ENCODE results near the gene AK5.
"Not testable (repeated sequence)": the region's sequence is repeated elsewhere in the genome, so short reads cannot be mapped to it uniquely, and the experiment has no call there.

Gene AK5

DNA sequence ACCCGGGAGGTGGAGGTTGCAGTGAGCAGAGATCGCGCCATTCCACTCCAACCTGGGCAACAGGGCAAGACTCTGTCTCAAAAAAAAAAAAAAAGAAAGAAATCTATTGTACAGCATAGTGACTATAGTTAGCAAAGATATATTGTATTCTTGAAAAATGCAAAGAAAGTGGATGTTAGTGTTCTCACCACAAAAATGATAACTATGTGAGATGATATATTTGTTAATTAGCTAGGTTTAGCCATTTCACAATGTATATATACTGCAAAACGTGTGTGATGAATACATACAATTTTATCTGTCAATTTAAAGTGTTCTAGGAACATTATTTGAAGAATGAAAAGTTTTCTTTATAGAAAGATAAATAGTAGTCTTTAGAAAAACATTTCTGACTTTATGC lies 179.9 kb downstream of the AK5 start:
- DNase-seq, result no peak

DNA sequence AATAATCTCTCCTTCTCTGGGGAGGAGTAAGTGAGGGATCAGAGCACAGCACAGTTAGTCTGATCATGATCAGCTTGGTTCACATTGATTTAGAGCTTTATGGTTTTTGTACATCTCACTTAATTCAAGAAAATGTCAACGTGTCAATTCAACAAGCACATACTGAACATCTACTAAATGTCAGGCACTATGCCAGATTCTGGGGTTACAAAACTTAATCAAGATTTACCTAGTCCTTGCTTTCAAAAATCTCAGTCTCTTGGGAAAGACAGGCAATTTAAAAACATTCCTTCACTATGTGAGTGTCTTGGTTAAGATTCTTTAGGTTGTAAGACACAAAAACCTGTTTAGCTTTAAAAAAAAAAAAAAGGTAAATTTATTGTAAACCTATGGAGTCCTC lies 181.4 kb downstream of the AK5 start:
- no peak for DNase-seq

DNA sequence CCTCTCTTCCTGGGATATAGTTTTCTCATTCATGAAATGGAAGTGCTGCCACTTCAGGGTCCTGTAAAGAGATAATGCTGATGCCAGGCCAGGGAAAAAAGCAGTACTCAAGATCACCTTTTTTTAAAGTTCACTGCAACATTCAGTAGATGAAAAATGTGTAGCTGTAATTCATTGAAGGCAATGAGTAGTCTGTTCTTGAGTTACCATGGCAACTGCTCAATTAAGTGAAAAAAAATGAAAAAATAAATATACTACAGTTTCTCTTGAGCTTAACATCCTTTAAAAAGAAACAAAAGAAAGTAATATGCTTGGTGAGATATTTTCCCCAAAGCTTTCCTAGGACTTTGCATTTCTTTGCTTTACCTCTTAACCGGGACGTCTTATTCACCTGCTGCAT lies 183.3 kb downstream of the AK5 start:
- no peak for DNase-seq

DNA sequence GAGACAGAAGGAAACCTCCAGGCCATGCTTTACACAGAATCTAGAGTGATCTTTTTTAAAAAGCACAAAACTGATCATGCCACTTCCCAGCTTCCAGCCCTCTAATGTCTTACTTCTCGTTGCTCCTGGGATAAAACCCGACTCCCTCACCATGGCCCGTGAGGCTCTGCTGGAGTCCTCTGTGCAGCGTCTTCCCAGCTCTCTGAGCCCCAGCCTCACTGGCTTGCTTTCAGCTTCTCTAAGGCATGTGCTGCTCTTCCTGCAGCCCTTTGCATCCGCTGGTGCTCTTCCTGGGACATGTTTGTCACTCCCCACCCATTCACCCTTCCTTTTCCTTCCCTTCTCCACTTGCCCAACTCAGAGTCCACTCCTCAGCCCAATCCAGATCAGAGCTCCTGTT lies 184.1 kb downstream of the AK5 start:
- no peak for DNase-seq

DNA sequence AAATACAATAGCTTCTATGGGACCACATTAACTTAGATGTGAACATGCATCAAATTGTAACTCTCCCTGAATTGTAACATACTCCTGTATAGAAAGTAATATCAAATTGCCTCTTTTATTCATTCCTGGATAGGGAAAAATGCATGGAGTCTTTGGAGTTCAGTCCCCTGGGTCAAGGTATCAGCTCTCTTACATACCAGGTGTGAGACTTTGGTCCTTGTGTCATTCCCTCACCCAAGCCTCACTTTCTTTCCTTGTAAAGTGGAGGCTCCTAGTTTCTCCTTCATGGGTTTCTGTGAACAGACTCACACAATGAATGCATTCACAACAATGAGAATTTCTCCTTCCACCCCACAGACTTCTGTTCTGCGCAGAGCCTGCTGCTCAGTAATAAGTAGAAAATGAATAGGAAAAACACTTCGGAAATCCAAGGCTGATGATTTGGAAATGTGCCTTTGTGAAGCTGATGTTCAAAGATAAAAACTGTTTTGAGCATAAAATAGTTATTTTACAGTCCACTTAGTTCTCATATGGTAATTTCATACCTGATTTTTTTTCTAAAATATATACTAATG lies 185.3 kb downstream of the AK5 start:
- no peak for DNase-seq

DNA sequence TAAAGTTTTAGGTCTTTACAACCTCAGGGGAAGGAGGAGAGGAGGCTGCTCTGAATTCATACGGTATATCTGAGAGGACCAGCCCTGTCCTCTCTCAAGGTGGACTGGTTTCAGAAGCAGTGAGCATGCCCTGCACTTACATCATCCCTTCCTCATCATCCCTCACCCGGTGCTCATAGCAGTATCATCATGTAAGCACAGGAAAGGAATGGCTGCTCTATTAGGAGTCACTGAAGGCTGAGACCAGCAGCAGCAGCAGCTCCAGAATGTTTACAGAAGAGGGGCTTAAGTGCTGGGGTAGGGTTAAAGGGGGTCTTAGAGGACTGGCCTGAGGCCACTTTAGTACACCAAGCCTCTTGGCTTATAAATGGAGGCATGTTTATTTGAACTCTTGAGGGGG lies 185.9 kb downstream of the AK5 start:
- DNase-seq, result no peak

DNA sequence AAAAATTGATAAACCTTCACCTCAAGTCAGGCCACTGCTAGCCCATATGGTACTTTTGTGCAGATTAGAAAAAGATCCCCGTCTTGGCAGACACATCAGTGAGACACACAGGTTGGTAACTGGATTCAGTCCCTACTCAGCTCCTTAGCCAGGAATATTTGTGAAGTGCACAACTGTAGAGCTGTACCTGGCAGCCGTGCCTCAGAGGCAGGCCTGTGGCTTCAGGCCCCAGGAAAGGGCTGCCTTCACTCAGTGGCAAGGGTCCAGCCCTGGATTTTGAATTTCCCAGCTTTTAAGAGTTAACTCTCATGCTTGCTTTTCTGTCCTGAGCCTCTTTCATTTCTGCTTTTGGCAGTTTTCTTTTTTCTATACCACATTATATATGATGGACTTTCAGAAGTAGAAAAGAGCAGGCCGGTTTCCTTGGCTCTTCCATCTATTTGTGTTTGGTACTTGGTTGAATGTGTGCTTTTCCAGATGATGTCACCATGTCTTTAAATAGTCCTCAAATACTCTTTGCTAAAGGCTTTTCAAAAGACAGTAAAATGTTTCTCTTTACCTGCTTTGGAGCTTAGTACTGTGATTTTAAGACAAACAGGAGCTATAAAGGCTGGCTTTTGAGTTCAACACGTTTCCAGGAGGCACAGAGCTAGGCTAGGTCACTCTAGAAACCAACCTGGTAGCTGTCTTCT lies 186.6 kb downstream of the AK5 start:
- DNase-seq, result no peak

DNA sequence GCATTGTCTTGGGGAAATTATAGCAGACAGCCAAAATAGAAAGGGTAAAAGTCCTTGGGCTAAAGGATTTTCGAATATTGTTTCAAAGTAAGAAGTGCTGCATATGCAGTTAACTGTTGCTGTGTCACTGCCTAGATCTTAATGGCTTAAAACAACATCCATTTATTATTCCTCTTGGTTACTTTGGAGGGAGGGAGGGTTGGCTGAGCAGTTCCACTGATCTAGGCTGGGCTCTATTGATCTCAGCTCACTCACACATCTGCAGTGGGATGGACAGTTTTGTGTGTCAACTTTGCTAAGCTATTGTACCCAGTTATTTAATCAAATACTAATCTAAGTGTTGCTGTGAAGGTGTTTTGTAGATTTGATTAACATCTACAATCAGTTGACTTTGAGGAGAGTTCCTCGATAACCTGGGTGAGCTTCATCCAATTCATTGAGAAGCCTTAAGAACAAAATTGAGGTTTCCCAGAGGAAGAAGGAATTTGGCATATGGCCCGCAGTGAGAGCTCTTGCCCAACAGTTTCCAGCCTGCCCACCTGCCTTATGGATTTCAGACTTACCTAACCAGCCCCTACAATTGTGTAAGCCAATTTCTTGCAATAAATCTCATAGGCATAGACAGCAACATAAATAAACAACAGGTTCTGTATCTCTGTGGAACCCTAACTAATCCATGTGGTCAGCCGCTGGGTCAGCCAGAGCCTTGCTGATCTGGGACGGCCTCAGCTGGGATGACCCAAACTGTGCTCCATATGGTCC lies 187.3 kb downstream of the AK5 start:
- no peak for DNase-seq

DNA sequence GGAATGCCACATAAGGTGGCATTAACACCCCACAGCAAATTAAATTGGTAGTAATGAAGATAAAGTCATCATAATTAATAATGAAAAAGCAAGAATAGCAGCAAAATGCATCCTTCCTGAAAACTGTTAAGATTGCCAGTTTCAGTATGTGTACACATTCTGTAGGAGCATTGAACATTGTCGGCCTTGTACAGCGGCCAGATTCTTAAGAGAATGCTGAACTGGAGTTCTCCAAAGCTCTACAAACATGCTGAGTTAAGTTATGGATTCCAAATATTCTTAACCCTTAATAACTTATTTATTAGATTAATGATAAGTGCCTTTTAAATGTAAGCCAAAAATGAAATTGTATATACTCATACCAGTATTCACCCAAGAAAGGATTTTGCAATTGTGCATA lies 189.9 kb downstream of the AK5 start:
- no peak for DNase-seq

DNA sequence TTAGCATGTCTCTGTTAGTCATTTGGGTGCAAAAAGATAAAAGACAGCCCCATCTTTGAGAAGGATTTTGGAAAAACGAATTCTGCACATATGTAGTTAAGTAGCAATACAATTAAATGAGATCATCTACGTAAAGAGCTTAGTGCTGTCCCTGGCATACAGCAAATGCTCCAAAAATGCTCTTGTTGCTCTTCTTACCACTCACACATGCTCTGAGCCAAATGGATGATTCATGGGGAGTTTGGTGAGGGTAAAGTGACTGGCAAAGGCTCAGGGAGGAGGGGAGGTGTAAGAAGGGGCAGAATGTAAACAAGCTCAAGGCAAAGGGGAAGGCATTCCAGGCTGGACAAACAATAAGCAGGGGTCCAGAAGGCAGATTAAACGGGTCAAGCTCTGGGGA lies 191.9 kb downstream of the AK5 start:
- no peak for DNase-seq

DNA sequence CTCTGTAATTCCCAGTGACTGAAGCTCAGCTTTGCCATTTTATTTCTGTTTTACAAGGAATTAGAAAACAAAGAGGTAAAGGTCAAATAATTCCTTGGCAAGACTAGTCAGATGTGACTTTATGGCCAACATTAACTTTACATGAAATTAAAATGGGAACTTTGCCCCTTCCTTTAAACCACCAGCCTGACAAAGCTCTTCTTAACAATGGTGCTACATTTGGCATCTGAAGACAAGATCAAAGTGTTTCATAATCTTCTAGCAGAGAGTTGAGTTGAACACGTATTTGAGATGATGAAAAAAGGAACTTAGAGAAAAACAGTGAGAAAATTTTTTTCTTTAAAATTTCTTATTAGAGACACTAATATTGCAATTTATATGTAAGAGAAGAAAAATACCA lies 193.8 kb downstream of the AK5 start:
- no peak for DNase-seq

DNA sequence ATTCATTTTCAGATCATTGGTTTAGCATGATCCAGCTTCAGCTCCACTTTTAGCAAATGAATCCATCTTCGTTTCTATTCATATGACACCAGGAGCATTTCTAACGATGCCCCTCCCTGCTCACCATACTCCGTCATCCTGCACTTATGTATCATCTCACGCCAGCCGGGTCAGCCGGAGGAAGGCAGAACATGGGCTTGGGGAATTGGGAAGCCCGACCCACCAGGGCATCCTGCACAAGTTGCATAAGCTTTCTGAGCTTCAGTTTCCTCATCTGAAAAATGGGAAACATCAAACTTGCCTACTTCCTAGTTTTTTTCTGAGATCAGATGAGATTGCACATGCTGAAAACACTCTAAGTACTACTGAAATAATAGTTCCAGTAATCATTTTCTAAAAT lies 194.7 kb downstream of the AK5 start:
- no peak for DNase-seq

DNA sequence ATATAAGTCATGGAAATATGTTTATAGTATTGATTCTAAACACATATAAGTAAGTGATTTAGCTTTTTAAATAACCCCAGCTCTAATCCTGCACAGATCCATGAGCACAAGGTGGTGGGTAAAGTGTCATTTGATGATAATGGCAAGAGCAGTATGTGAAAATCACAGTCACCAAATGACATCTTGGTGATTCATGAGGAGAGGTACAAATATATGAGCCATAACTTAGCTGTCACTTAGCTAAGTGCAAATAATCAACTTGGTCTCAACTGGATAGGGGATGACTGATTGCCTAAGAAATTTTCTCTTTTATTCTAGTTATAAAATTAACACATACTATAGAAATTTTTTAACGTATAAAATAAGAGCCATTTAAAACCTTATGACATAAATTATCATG lies 202.5 kb downstream of the AK5 start:
- no peak for DNase-seq

DNA sequence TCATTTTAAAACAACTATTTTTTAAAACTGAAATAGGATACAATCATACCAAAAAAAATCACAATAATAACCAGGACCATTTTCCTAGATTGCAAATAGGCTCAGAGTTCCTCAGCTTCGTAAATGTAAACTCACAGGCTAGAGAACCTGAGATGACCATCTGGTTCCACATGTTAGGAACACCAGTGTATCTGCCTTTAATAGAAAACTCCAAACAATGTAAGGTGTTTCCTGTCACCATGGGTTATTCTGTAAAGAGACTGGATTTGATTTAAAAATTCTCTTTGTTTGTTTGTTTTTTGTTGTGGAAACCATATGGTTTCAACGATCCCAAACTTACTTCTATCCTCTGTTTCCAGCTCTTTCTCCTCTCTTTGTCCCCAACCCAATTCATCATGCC lies 203.1 kb downstream of the AK5 start:
- no peak for DNase-seq

DNA sequence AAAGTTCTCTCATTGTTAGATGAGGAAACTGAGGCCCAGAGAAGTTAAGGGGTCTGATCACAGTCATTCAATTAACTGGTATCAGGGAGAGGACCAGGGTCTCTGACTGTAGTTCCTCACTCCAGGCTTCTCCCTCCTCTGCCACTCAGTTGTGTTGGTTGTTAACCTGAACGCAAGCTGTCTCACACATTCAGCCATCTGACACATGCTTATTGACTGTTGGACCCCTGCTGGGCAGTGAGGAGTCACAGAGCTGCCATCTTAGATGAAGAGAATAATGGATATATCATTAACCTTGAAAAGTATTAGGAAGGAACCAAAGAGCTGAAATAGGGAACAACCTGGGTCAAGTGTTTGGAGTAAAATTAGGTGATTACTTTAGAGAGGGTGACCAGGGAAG lies 205.8 kb downstream of the AK5 start:
- no peak for DNase-seq

DNA sequence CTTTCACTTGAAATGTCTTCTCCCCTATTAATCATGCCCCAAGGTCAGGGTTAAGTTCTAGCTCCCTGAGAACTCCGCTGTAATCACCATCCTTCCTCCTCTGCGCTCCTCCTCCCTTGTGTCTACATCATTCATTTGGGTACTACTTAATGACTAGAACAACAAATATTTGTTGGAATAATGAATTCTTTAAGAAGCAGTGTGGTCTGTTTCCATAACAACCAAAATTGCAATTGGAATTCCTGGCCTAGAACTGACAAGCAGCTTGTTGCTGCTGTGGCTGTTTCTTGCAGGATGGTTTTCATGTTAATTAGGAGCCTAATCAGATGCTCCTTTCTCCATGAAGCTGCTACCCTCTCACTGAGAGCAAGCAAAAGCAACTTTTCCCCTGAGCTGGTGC lies 208.1 kb downstream of the AK5 start:
- DNase-seq, result no peak

DNA sequence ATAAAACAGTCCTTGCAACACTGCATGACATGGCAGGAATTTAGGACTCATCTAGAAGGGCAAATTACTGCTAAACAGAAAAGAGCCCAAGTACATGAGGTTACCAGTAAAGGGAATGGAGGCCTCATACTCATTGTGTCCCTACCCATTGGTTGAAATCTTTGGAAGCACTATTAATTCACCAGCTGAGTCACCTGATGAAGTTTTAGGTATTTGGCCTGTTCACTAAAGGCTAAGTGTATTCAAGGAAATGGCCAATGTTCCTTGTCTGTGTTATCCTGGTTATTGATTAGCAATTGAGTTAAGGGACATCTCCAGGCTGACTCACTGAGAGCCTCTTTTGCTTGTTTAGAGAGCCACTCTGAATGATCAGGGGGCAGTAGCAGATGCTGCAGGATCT lies 212.2 kb downstream of the AK5 start:
- DNase-seq, result no peak

DNA sequence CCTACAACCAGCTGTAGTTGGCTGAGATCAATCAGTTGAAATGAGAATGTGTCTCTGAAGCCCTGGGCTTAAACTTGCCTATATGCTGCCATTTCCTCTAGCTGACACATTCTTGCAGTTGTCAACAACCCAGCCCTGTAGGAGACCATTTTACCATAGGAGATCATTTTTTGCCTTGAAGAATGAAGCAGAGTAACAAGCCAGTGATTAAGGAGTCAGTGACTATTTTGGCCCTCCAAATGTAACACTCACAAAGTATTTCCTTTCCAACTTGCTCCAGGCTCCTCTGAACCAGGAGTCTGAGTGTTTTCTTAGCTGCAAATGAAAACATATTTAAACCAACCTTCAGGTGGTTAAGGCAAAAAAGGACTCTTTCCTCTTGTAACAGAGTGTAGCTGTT lies 217.1 kb downstream of the AK5 start:
- DNase-seq, result no peak

DNA sequence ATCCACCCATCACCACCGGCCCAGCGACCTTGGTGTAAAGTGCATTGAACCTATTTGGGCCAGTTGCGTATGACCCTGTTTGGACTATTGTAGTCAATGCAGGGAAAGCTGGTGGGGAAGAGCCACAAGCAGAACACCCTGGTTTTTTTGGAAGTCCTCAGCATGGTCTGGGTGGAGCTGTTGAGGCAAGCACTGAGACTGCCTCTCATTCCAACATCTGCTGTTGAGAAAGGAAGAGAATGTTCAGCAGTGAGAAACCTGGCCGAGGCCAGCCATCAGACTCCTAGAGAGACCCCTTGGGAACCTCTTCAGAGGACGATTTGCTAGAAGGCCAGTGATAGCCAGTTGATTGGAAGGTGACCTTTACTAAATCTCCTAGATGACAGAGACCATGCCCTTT lies 217.6 kb downstream of the AK5 start:
- no peak for DNase-seq

DNA sequence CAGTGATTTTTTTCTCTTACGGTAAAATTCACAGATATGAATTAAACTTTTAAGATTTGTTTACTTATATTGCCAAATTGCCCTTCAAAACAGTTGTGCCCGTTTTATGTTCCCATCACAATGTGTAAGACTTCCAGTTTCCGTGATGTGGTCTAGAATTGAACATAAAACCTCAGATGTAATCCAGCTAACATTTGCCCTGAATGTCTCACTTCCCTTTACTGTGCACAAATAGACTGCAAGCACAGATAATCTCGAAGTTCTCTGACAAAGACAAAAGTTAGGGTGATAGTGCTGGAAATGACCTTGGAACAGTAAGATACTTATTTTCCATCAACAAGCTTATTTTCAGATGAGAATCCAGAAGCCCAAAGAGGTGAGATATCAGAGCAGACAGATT lies 223.2 kb downstream of the AK5 start:
- no peak for DNase-seq

DNA sequence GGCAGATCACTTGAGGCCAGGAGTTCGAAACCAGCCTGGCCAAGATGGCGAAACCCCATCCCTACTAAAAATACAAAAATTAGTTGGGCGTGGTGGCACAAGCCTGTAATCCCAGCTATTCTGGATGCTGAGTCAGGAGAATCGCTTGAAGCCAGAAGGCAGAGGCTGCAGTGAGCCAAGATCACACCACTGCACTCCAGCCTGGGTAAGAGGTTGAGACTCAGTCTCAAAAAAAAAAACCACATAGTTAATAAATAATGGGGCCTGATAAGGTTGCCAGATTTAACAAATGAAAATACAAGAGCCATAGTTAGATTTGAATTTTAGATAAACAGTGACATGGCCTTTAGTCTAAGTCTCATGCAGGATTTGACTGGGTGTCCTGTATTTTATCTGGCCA lies 225.0 kb downstream of the AK5 start:
- DNase-seq, result no peak

DNA sequence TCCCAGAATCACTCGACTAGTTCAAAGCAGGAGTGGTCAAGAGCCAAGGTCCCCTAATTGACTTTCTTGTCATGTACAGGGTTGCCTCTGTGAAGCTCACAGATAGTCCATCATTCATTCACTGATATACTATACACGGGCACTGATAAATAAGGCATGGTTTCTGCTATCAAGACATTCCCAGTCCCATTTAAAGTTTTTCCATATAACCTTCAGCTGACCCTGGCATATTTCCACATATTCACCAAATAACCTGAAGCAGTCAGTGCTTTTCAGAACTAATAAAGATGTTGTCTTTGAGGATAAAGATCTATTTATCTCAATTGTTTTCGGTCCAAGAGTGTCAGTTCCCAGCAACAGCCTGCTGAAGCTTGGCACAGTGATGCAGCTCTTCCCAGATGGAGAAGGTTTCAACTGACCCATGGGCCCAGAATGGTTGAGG lies 227.3 kb downstream of the AK5 start:
- DNase-seq, result no peak

DNA sequence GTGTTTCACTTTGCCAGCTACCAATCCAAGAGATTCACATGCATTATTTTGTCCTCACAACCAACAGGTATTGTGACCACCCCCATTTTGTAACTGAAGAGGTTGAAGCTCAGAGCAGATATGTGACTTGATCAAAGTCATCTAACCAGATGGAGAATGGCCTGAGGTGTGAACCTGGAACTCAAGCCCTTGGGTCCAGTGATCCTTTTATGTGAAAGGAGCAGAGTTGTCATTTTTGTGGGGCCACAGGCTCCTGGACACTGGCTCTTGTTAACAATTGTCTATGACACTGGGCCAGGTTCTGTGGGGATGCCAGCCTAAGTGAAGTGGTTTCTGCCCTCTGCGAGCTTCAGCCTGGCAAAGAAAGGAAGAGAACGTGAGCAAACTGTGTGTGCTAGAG lies 228.1 kb downstream of the AK5 start:
- DNase-seq, result no peak

DNA sequence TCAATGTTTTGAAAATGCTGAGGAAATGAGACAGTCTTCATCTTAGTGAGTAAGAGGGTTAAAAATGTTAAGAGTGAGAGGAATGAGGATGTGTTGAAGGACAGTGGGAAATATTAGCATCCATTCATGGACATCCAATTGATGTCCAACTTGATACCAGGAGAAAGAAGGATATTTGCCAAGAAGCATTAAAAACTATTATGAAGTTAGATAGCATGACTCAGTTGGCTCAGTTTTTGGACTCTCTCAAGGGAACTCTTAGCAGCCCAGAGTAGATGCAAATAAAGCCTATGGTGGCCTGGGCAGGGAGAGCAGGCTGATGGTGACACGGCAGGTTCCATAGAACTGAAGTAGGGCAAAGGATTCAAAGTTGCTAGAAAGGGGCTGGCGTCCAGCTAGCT lies 229.6 kb downstream of the AK5 start:
- no peak for DNase-seq

DNA sequence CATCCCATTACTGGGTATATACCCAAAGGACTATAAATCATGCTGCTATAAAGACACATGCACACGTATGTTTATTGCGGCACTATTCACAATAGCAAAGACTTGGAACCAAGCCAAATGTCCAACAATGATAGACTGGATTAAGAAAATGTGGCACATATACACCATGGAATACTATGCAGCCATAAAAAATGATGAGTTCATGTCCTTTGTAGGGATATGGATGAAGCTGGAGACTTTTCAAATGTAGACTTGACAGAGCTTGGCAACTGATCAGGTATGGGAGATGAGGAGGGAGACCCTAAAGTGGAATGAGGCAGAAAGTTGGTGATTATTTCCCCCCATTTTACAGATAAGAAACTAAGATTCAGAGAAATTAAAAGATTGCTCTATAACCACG lies 230.8 kb downstream of the AK5 start:
- not testable (repeated sequence) for DNase-seq

All from T-helper 9 cell (primary cell).